ENCODE measurements around the gene HMMR.

The HMMR gene

GRCh38 chr5:163459462-163459818 is 992 bp upstream of the HMMR start:
- DNase-seq (ENCODE audit: low read depth), result no peak

- DNase-seq (ENCODE audit: low read depth), result peak; percentile 89
Observed at GRCh38 chr5:163459819-163460561, 442 bp upstream of the HMMR start, which contains the start of gene NUDCD2. Gene NUDCD2 (minus strand): TSS chr5:163460102. CDS start chr5:163460050, 52 bp downstream.

- DNase-seq (ENCODE audit: low read depth), result no peak
Observed at GRCh38 chr5:163463063-163463435, 2.6 kb downstream of the HMMR start.

GRCh38 chr5:163467682-163468081 is 7.2 kb downstream of the HMMR start:
- no peak for DNase-seq (ENCODE audit: low read depth)

- no peak for DNase-seq (ENCODE audit: low read depth)
Observed at GRCh38 chr5:163473635-163474243, 13.3 kb downstream of the HMMR start.

- DNase-seq (ENCODE audit: low read depth), result no peak
Observed at GRCh38 chr5:163475411-163475810, 15.0 kb downstream of the HMMR start.

GRCh38 chr5:163478126-163478981 is 17.9 kb downstream of the HMMR start:
- DNase-seq (ENCODE audit: low read depth), result no peak

- DNase-seq (ENCODE audit: low read depth), result no peak
Observed at GRCh38 chr5:163478982-163479271, 18.5 kb downstream of the HMMR start.

- DNase-seq (ENCODE audit: low read depth), result no peak
Observed at GRCh38 chr5:163489055-163489744, 28.8 kb downstream of the HMMR start.

GRCh38 chr5:163489745-163490075 is 29.3 kb downstream of the HMMR start:
- no peak for DNase-seq (ENCODE audit: low read depth)

GRCh38 chr5:163496286-163496685 is 35.9 kb downstream of the HMMR start:
- DNase-seq (ENCODE audit: low read depth), result no peak

GRCh38 chr5:163497315-163497714 is 36.9 kb downstream of the HMMR start:
- no peak for DNase-seq (ENCODE audit: low read depth)

GRCh38 chr5:163498886-163499285 is 38.5 kb downstream of the HMMR start:
- no peak for DNase-seq (ENCODE audit: low read depth)

- DNase-seq (ENCODE audit: low read depth), result no peak
Observed at GRCh38 chr5:163502521-163502920, 42.1 kb downstream of the HMMR start.

- peak; percentile 46 for DNase-seq (ENCODE audit: low read depth)
Observed at GRCh38 chr5:163503106-163504078, 43.0 kb downstream of the HMMR start.

GRCh38 chr5:163504079-163504931 is 43.9 kb downstream of the HMMR start:
- peak; percentile 32 for DNase-seq (ENCODE audit: low read depth)

GRCh38 chr5:163505049-163505367 is 44.6 kb downstream of the HMMR start:
- no peak for DNase-seq (ENCODE audit: low read depth)

GRCh38 chr5:163505368-163506094 is 45.1 kb downstream of the HMMR start, which contains the start of gene MAT2B:
Gene MAT2B (plus strand): TSS chr5:163505619. CDS start chr5:163505687, 68 bp downstream.
- DNase-seq (ENCODE audit: low read depth), result peak; percentile 93

GRCh38 chr5:163506095-163506457 is 45.6 kb downstream of the HMMR start:
- DNase-seq (ENCODE audit: low read depth), result no peak

- no peak for DNase-seq (ENCODE audit: low read depth)
Observed at GRCh38 chr5:163506726-163507125, 46.3 kb downstream of the HMMR start.
